SH-SY5Y (cell line): ENCODE measurements around the gene CDC42EP5.

Source experiments
- GATA2 ChIP-seq: IDR thresholded peaks from 2 replicates; pipeline ENCODE4 v1.6.1; 2011; ENCODE audit warnings: mild to moderate bottlenecking, low read depth, low read length
- GATA3 ChIP-seq: IDR thresholded peaks from 2 replicates; pipeline ENCODE4 v1.6.1; 2011; ENCODE audit warnings: low read depth, mild to moderate bottlenecking, low read length, moderate library complexity

DNA sequence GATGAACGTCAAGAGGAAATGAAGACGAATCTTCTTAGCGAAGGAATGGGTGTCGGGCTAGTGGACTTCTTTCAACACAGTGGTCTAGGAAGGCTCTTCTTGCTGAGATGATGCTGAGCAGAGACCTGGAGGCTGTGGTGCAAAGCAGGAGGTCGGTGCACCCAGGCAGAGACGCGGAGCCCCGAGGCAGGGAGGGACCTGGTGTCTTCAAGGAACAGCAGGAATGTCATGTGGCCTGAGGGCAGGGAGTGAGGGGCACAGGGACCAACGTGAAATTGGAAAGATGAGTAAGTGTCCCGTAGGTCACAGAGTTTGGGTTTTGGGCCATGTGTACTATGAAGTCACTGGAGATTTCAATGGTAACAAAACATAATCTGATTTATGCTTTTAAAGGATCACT lies 11.4 kb upstream of the CDC42EP5 start:
- no peak for TF ChIP-seq GATA2
- TF ChIP-seq GATA3 = no peak
